ENCODE data around the gene HOMER3. TPM values are rescaled to one million over a fixed set of nuclear protein-coding genes. Genes with fewer than 3 reads are reported as not detected.
"Not testable (repeated sequence)": the region's sequence is repeated elsewhere in the genome, so short reads cannot be mapped to it uniquely, and the experiment has no call there.

The HOMER3 gene
- total RNA-seq, 2 experiments from 2014 or later: 1.0 to 1.3 TPM

DNA sequence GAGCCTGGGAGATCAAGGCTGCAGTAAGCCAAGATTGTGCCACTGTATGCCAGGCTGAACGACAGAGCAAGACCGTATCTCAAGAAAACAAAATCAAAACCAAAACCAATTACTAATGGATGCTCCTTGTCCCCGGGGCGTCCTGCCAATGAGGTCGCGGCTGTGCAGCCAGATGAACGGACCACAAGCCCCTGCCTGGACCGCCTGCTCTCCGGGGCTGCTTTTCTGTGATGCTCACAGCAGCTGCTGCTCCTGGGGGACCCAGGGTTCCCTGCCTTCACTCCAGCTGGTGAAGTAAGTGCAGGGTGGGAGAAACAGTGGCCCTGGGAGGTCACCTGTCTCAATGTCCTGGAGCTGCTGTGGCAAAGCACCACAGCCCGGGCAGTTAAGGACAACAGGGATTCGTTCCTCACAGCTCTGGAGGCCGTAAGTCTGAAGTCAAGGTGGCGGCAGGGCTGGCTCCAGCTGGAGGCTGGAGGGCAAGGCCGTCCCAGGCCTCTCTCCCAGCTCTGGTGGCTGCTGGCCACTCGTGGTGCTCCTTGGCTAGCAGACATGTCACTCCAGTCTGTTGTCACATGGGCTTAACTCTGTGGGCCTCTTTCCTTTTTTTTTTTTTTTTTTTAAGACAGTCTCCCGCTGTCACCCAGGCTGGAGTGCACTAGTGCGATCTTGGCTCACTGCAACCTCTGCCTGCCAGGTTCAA is 31.9 kb downstream of the HOMER3 start:
- ChIA-PET CTCF (no interaction called here), POLR2A (no interaction called here)

DNA sequence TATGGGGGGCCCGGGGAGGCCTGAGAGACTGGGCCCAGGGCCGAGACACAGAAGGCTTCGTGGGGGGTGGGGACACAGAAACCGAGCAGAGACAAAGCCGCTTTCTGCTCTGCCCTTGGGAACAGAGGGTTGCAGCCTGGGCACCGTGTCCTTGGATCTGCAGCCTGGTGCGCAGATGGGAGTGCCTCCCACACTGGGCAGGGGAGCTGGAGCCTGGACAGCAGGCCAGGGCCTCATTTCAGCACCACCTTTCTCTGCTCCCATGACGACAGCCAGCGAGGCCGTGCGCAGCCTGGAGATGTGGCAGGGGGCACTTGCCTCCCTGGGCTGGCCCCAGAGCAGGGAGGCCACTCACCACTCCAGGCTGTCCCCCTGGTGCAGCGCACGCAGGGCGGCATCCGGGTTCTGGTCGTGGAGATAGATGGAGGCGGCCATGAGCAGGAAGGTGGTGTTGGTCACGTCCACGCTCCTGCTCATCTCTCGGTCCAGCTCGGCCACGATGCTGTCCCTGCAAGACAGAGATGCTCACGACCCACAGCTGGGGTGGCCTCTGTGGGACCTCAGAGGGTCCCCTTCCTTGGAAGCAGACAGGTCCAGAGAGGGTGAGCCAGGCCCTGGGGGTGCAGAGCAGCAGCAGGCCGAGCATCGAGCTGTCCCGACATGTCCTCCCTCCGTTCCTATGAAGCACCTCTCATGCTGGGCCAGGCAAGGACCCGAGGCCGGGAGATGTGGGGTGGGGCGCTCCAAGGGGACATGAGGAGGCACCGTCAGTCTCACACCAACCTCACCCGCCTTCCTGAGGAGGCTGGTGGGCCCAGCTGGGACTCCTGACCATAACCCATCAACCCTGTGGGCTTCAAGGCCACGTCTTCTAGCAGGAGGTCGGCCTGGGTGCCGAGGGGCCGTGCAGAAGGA is 34.2 kb downstream of the HOMER3 start:
- POLR2A ChIA-PET: no interaction called here
- CTCF ChIA-PET: no interaction called here

DNA sequence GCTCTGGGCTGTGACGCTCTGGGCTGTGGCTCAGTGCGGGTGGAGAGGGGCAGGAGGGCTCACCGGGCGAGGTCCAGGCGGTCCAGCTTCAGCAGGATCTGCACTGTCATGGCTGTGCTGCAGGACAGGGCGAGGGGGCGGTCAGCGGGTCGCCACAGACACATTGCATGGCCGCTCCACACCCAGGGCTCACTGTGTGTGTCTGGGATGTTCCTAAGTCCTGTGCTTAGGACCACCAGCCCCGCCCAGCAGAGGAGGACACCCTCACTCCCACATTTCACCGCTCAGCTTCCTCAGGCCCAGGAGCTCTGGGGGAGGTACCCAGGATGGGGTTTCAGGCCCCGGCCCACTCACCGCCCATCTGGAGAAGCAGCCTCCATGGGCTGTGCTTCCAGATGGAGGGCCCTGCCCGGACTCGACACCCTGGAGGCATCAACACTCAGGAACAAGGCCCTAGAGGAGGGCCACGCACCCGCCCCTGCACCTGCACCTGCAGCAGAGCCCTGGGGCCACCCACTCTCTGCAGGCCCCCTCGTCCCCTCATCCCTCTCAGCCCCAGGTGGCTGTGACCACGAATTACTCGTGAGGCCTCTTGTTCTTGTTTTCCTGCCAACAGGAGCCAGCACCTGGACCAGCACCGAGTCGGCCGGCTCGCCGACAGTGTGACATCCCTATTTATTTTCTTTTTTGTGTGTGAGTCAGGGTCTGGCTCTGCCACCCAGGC is 35.3 kb downstream of the HOMER3 start:
- ChIA-PET POLR2A (no interaction called here), CTCF (no interaction called here)

DNA sequence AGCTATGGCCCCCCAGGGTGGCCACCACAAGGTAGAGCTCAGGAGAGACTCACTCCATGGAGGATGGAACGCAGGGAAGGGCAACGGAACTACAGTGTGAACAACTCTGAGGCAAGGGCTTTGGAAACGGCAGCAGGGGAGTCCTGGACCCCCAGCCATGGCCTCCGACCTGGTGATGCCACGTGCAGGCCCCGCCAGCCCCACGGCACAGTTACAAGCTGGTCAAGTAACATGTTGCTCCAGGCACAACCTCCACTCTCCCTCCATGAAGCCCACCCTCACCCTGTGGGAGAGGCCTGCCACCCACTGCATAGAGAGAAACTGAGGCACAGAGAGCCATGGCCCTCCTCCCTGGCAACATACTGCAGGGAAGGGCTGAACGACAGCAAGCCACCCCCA is 36.0 kb downstream of the HOMER3 start:
- POLR2A ChIA-PET: no interaction called here
- CTCF ChIA-PET: interaction anchor here (1.2 to 1.5 kb wide), 2 partner anchors 25 to 316 kb away, joined by 3 to 4 read pairs; partner anchors contain the start of gene REX1BD

DNA sequence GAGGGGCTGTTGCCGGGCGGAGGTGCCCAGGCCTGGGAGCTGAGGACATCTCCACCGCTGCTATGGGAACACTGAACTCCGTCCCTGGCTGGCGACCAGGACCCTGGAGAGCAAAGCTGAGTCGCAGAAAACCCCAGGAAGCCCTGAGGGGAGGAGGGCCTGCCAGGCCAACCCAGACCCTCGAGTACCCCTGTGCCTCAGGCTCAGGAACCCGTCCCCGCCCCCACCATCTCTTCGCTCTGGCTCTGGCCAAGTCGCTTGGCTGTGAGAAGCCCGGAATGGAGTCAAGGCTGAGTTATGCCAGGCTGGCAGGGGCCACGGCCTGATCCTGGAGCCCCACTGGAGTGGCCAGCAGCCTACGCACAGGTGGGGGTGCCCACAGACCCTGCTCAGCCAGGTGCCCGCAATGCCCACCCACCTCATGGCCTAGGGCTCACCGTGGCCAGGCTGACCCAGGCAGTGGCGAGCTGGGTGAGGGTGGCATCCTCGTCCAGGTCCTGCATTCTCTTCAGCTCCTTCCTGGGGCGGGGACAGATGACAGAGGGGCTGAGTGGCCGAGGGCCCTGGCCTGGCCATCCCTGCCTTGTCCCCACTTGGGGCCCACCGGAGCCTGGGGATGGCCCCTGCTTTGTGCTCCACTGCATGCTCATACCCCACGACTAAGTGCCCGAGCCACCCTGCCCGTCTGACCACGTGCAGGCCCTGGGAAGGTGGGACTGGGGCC is 36.5 kb downstream of the HOMER3 start:
- ChIA-PET CTCF (interaction anchor here (1.2 to 1.5 kb wide), 2 partner anchors 24 to 315 kb away, joined by 3 to 4 read pairs; partner anchors contain the start of gene REX1BD), POLR2A (no interaction called here)

DNA sequence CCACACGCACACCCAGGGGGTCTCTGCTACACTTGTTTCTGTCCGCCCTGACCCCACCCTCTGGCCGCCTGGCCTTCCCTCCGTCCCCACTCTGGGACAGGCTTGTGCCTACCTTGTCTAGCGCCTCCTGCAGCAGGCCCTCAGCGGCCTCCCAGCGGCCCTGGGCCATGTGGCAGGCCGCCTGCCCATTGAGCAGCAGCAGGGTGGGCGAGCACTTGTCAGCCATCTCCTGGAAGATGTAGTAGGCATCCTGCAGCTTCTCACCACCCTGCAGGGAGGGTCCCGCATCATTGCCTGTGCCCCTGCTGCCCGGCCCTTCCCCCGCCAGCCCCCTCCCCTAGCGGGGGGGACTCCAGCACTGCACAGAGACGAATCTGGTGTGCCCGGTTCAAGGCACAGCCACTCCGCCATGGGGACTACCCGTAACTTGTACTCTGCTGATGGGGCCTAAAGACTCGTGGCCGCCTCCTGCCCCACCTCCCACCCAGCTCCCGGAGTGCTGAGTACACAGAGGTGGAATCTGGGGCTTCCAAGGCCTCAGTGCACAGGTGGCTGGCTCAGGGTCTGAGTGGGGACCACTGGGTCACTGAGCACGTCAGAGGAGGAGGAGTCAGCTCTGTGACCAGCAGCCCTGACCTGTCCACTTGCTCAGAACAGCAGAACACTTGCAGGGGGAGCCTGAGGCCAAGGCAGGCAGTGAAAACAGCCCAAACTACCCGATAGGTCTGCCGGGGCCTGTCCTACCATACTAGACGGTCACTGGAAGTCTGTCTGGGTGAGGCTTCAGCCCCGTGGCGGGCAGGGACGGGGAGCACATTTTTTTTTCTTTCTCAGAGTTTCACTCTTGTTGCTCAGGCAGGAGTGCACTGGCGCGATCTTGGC is 37.6 kb downstream of the HOMER3 start:
- POLR2A ChIA-PET: interaction anchor here (0.5 to 0.6 kb wide), 2 partner anchors 59 to 333 kb away, joined by 3 to 8 read pairs; no protein-coding TSS in a partner anchor
- CTCF ChIA-PET: interaction anchor here (1.2 to 1.5 kb wide), 2 partner anchors 23 to 314 kb away, joined by 3 to 4 read pairs; partner anchors contain the start of gene REX1BD

DNA sequence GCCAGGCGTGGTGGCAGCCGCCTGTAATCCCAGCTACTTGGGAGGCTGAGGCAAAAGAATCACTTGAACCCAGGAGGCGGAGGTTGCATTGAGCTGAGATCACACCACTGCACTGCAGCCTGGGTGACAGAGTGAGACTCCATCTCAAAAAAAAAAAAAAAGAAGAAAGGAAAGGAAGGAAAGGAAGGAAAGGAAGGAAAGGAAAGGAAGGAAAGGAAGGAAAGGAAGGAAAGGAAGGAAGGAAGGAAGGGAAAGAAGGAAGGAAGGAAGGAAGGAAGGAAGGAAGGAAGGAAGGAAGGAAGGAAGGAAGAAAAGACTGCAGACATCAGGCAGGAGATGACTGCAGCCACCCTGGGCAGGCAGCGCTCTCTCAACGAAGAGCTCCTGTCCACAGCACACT is 38.5 kb downstream of the HOMER3 start:
- CTCF ChIA-PET: not testable (repeated sequence)
- POLR2A ChIA-PET: interaction anchor here (0.5 to 0.6 kb wide), 2 partner anchors 163 to 332 kb away, joined by 3 to 8 read pairs; no protein-coding TSS in a partner anchor

DNA sequence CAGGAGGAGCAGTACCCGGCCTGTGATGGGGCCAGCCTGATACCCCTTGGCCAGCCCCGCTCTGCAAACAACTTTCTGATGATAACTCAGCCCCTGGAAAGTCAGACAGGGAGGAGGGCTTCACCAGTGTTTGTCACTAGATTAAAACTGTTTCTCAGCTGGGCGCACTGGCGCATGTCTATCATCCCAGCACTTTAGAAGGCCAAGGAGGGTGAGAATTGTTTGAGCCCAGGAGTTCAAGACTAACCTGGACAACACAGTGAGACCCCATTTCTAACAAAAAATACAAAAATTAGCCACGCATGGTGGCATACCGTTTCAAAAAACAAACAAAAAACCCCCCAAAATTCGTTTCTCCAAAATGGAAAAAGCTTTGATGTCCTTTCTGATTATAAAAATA is 39.5 kb downstream of the HOMER3 start:
- CTCF ChIA-PET: no interaction called here
- POLR2A ChIA-PET: interaction anchor here (0.6 kb wide), 1 partner anchor 29 kb away, joined by 6 read pairs; no protein-coding TSS in a partner anchor

DNA sequence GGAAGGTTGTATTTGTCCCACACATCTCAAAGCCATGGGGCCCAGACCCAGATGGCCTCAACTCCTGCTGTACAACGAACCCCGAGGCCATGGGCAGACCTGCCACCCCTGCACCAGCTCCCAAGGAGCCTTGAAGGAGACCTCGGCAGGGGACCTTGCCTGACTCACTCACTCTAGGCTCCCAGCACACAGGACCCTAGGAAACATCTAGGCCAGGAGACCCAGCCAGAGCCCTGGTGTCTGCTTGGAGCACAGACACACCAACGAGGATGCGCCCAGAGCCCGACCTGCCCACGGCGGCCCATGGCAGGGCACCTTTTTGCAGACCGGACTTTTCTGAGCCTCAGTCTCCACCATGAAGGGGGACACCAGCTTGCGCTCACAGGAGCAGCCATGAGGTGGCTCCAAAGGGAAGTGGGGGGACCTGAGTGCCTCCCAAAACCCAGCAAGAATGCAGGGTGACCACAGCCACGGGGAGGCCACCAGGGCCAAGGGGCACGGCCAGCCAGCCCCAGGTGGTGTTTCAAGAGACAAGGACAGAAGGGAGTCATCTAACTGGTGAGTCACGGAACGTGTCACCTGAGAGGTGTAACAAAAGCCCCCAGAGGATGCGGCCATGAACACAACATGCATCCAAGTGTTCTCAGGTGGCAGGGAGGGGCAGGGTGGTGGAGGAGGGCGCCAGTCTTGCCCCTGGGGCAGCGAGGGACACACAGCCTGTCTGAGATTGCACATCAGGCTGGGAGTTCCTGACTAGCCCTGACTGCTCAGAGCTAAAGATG is 40.1 kb downstream of the HOMER3 start:
- POLR2A ChIA-PET: no interaction called here
- CTCF ChIA-PET: no interaction called here

DNA sequence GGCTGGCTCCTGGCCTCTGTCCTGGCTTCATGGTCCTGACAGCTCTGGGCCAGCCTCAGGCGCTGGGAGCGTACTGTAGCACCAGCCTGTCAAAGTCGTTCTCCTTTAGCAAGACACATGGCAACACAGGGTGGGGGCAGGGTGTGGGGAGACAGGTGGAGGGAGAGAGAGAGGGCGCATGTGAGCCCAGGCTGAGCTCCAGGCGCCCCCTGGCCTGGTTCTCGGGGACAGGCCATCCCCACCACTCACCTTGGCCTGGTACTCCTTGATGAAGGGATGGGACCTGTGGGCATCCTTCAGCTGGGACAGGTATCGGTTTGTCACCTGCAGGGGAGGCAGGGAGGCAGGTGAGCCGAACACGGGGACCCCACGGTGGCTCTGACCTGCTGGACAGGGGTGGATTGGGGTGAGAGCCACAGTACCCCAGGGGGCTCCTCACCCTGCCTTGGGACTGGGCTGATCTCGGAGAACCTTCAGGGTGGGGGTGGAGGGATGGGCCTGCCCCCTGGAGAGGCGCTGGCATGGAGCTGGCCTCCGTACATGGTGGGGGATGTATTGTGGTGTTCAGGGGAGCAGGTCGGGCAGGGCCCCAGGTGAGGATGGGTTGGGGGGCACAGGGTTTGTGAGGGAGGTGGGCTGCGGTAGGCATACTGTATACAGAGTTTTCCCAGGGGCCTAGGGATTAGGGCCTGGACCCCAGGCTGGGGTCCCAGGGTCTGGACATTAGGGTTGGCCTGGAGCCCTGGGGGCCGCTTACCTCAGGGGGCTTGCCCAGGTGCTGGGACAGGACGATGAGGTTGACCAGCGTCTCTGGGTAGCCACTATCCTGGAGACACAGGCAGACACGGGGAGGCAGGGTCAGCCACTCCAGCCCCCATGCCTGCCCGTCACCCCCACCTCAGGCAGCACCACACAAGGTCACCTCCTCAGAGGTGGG is 41.1 kb downstream of the HOMER3 start:
- ChIA-PET CTCF (no interaction called here), POLR2A (no interaction called here)

DNA sequence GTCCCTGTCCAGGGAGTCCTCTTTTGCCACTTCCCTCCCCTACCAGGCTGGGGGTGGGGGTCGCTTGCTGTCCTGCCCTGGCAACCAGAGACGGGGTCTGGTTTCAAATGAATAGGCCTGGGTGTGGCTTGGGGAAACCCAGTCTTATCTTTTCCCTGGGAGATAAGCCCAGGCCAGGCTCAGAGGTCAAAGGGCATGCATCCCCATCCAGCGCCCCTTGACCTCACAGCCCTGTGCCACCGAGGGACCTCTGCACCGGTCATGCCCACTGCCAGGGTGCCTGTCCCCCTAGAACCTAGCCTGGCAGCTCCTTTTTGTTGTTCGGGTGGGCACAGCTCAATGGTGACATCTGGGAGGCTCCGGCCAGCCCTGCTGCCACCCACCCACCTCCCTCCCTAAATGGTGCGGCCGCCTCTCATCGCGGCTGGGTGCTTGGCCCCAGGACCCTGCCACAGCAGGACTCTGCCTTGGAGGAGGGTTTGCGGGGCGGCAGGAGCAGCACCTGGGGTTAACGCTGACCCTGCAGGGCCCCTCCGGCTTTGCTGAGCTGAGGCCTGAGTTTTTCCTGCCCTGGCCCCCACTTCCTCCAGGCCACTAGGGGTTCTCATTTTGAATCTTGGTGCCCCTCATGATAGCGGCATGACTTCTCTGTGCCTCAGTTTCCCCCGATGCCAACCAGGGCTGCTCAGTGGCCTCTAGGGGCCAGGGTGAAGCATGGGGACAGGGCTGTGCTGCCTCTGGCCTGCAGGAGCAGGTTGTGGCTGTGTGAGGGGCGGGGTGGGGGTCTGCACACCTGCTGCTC is 42.2 kb downstream of the HOMER3 start:
- ChIA-PET POLR2A (interaction anchor here (0.6 kb wide), 1 partner anchor 21 kb away, joined by 7 read pairs; the partner anchor contains the start of gene DDX49), CTCF (no interaction called here)

DNA sequence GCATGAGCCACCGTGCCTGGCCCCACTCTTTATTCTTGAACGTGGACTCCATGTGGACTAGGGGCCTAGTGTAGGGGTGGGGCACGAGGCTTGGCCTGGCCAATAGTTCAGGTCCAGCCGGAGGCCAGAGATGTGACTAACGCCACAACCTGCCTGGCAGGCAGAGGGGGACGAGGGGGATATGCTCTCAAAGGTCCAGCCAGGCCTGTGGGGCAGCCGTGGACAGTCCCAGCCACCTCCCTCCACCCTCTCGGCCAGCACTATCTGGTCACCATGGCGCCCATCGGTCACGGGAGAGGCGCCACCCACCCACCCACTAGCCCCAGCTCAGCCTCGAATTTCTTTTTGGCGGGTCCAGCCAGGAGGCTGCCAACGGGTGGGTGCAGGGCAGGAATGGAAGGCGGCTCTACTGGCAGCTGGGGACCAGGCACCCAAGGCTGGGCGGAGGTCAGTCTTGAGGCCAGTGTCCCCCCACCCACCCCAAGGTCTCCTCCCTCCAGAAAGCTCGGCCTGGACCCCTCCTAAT is 42.9 kb downstream of the HOMER3 start:
- CTCF ChIA-PET: no interaction called here
- POLR2A ChIA-PET: interaction anchor here (0.6 to 0.8 kb wide), 2 partner anchors 21 to 22 kb away, joined by 4 to 7 read pairs; partner anchors contain the start of genes COPE and DDX49

DNA sequence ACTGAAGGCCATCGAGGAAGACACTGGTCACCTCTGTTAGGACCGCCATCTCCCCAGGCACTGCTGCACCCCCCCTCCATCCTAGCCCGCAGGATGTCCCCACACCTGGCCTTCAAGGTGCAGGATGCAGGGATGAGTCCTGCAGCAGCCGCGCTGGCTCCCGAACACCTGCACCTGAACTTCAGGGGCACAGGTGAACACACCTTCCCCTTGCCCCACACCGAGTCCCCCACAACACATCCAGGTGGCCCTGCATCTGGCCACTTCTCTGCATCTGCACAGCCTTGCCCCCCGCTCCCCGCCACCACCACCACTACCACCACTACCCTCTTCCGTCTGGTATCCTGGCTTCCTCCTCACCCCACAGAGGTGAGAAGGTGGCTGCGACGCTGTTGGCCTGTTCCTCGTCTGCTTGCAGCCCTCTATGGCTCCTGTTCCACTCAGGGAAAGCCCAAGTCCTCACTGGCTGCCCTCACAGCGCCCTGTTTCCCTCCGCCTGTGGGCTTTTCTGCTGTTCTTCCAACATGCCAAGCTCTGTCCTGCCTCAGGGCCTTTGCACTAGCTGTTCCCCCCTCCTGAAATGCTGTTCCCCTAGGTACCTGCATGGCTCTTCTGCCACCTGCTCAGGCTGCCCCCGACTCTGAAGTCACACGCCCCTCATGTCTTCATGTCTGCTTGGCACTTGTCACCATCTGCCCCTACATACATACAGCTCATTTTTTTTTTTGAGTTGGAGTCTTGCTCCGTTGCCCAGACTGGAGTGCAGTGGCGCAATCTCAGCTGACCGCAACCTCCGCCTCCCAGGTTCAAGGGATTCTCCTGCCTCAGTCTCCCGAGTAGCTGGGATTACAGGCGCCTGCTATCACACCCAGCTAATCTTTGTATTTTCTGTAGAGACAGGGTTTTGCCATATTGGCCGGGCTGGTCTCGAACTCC is 43.7 kb downstream of the HOMER3 start:
- CTCF ChIA-PET: no interaction called here
- POLR2A ChIA-PET: interaction anchor here (0.8 kb wide), 1 partner anchor 22 kb away, joined by 4 read pairs; the partner anchor contains the start of genes COPE and DDX49

DNA sequence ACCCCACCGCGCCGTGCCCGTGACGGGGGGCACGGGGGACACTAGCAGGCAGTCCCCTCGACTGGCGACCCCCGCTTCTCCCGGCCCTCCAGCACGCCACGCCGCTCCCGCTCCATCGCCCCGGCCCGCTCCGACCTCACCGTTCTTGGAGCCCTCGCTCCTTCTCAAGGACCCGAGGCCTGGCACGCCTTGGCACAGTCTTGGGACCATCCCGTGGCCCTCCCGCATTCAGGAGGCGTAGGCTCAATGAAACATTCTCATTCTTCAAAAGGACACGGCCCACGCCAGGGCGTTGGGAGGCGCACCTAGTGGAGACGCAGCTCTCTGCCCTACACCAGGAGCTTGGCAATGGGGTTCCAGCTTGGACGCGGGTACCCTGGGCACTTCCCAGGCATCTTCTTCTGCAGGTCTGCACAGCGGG is 44.6 kb downstream of the HOMER3 start:
- CTCF ChIA-PET: no interaction called here

More for the DNA sequence above, 44.6 kb downstream of the HOMER3 start:
- POLR2A ChIA-PET: interaction anchor here (0.7 kb wide), 1 partner anchor 257 kb away, joined by 8 read pairs; no protein-coding TSS in a partner anchor

Measured in activated CD8-positive, alpha-beta memory T cell treated with anti-CD3 and anti-CD28 coated beads for 36 hours (primary cell).